HL-60 (cell line): ENCODE data around the gene TRIM43B.

Experiments
- CTCF ChIP-seq: IDR thresholded peaks from one replicate; pipeline ENCODE4 v1.5.1; 2011; ENCODE audit warnings: low read length, control low read depth, inconsistent platforms; ENCODE audit not compliant: insufficient read depth
- GABPA ChIP-seq: IDR thresholded peaks from 2 replicates; pipeline ENCODE4 v1.6.1; 2012; ENCODE audit warnings: low read depth
- POLR2AphosphoS5 ChIP-seq: IDR thresholded peaks from 2 replicates; pipeline ENCODE4 v1.6.1; 2012; ENCODE audit warnings: low read depth
- REST ChIP-seq: IDR thresholded peaks from 2 replicates; pipeline ENCODE4 v1.6.1; 2012; ENCODE audit warnings: low read depth; ENCODE audit not compliant: insufficient replicate concordance
- SPI1 ChIP-seq: IDR thresholded peaks from 2 replicates; pipeline ENCODE4 v1.6.1; 2012; ENCODE audit warnings: low read depth, mild to moderate bottlenecking, borderline replicate concordance

- TF ChIP-seq CTCF (no peak), POLR2AphosphoS5 (no peak), REST (no peak), SPI1 (no peak), GABPA (no peak)
Observed at GRCh38 chr2:95500854-95501253, 16.3 kb upstream of the TRIM43B start.
